ENCODE data around the gene FXYD7. TPM values are rescaled to one million over a fixed set of nuclear protein-coding genes. Genes with fewer than 3 reads are reported as not detected.

FXYD7 gene
- total and polyA plus RNA-seq, 9 of the 15 experiments (the other 6 are each of a cell fraction or from before 2014, with no cell fraction given), result 0.10 to 0.80 (median 0.31) TPM; not detected in 3

DNA sequence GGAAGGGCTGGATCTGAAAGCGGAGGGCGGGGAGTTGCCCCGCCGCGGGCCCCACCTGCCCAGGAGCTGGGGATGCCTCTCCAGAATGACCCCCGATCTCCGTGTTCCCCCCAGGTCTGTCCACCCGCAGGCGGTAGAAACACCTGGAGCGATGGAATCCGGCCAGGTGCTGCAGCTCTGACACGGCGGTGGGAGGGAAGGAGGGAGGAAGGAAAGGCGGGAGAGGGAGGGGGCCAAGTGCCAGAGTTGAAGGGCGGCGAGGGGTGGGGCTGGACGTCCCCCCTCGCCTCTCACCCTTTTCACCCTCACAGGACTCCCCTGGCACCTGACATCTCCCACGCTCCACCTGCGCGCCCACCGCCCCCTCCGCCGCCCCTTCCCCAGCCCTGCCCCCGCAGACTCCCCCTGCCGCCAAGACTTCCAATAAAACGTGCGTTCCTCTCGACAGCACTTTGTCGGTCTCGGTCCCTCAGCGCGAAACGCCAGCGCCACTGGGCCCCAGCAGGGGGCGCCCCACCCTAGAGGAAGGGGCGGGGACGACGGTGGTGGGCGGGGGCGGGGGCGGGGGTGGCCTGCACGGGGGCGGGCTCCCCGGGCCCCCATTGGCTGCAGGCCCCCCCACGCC lies 337 bp upstream of the FXYD7 start (continued):
- peak in 1 of 2 experiments; percentile 67 for TF ChIP-seq E2F6 (IDR thresholded peaks at IDR 0.05; ENCODE audit: borderline replicate concordance in 1 of 2, extremely low read depth in 1 of 2, insufficient read depth in 1 of 2, insufficient read length in 1 of 2, low read depth in 1 of 2, low read length in 1 of 2, poor library complexity in 1 of 2, severe bottlenecking in 1 of 2)
- TF ChIP-seq, protein P1, sequence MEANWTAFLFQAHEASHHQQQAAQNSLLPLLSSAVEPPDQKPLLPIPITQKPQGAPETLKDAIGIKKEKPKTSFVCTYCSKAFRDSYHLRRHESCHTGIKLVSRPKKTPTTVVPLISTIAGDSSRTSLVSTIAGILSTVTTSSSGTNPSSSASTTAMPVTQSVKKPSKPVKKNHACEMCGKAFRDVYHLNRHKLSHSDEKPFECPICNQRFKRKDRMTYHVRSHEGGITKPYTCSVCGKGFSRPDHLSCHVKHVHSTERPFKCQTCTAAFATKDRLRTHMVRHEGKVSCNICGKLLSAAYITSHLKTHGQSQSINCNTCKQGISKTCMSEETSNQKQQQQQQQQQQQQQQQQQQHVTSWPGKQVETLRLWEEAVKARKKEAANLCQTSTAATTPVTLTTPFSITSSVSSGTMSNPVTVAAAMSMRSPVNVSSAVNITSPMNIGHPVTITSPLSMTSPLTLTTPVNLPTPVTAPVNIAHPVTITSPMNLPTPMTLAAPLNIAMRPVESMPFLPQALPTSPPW (CRISPR knock-in tag; IDR thresholded peaks at IDR 0.05), result peak; percentile 95
- peak; percentile 58; the same call in 1 of the 2 replicates for TF ChIP-seq SP1 (CRISPR knock-in tag; IDR thresholded peaks at IDR 0.05)
- 0 out of 2 replicates have a peak, but pooled peaks have one; percentile 3 for TF ChIP-seq RBFOX2 (IDR thresholded peaks at IDR 0.05; ENCODE audit: low read depth, low read length)
- no peak for TF ChIP-seq U2AF1 (optimal IDR thresholded peaks at IDR 0.05; ENCODE audit: low read depth, low read length)
- TF ChIP-seq, protein P2, sequence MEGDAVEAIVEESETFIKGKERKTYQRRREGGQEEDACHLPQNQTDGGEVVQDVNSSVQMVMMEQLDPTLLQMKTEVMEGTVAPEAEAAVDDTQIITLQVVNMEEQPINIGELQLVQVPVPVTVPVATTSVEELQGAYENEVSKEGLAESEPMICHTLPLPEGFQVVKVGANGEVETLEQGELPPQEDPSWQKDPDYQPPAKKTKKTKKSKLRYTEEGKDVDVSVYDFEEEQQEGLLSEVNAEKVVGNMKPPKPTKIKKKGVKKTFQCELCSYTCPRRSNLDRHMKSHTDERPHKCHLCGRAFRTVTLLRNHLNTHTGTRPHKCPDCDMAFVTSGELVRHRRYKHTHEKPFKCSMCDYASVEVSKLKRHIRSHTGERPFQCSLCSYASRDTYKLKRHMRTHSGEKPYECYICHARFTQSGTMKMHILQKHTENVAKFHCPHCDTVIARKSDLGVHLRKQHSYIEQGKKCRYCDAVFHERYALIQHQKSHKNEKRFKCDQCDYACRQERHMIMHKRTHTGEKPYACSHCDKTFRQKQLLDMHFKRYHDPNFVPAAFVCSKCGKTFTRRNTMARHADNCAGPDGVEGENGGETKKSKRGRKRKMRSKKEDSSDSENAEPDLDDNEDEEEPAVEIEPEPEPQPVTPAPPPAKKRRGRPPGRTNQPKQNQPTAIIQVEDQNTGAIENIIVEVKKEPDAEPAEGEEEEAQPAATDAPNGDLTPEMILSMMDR (IDR thresholded peaks at IDR 0.05 in 2 of 3, conservative IDR thresholded peaks at IDR 0.05 in 1 of 3; ENCODE audit: insufficient read depth in 2 of 3, low read depth in 1 of 3, low read length in 3 of 3), result peak in 2 of 3 experiments; percentile 58 to 78; a peak in 4 of 6 replicates
- no peak for TF ChIP-seq NELFE (IDR thresholded peaks at IDR 0.05; ENCODE audit: insufficient read depth, insufficient read length)
- TF ChIP-seq PHF8 (IDR thresholded peaks at IDR 0.05; ENCODE audit: borderline replicate concordance, low read length), result peak; percentile 9; the same call in 1 of the 2 replicates
- TF ChIP-seq SMC3 (conservative IDR thresholded peaks at IDR 0.05; ENCODE audit: insufficient read depth, low read depth, low read length), result 0 out of 2 replicates have a peak, but pooled peaks have one; percentile 7
- TF ChIP-seq NCOR1 (IDR thresholded peaks at IDR 0.05), result no peak
- 0 out of 2 replicates have a peak, but pooled peaks have one; percentile 23 for TF ChIP-seq CREM (IDR thresholded peaks at IDR 0.05; ENCODE audit: low read depth)
- TF ChIP-seq POLR2G (IDR thresholded peaks at IDR 0.05; ENCODE audit: low read depth, low read length), result 0 out of 2 replicates have a peak, but pooled peaks have one; percentile 48
- TF ChIP-seq BHLHE40 (IDR thresholded peaks at IDR 0.05; ENCODE audit: low read length), result 0 out of 2 replicates have a peak, but pooled peaks have one; percentile 35
- 0 out of 2 replicates have a peak, but pooled peaks have one; percentile 32 for TF ChIP-seq ARID4B (CRISPR knock-in tag; IDR thresholded peaks at IDR 0.05)
- no peak for TF ChIP-seq HEY1 (CRISPR knock-in tag; IDR thresholded peaks at IDR 0.05; ENCODE audit: borderline replicate concordance)
- TF ChIP-seq POLR3G (IDR thresholded peaks at IDR 0.05; ENCODE audit: extremely low read depth, insufficient read length, insufficient replicate concordance), result no peak
- no peak for TF ChIP-seq KDM2B (CRISPR knock-in tag; IDR thresholded peaks at IDR 0.05)
